Fibroblast of skin of right biceps (primary cell): Measurements from ENCODE around the gene PIBF1.
"Not testable (repeated sequence)": the region's sequence is repeated elsewhere in the genome, so short reads cannot be mapped to it uniquely, and the experiment has no call there.

Experiments used
- DNase-seq: peaks from one replicate; pipeline ENCODE4 v3.0.0-alpha.2; 2013

PIBF1 gene

GRCh38 chr13:72781451-72782439, at the start of gene PIBF1, which contains the start of gene DIS3:
PIBF1 (plus strand) TSS chr13:72782133; CDS start chr13:72783470, 1,337 bp downstream.
DIS3 (minus strand) TSS chr13:72781900; CDS start chr13:72781832, 68 bp downstream.
- DNase-seq = peak; percentile 99

DNA sequence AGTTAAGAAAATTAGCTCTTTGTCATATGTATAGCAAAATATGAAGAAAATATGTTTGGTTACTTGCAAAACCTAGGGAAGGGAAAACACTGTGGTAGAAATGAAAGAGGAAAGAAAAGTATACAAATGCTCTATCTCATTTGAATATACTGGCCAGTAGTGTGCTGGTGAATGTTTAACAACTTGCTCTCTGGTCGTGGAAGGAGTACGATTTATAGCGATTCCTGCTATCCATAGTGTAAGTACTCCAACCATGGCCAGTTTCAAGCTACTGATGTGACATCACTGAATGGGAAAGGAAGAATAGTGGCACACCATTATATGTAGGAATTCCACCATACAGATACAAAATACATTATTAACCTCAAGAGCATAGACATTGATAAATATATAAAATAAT, 44.9 kb upstream of the PIBF1 start:
- no peak for DNase-seq

GRCh38 chr13:72740015-72740414, 41.9 kb upstream of the PIBF1 start:
- DNase-seq = no peak

DNA sequence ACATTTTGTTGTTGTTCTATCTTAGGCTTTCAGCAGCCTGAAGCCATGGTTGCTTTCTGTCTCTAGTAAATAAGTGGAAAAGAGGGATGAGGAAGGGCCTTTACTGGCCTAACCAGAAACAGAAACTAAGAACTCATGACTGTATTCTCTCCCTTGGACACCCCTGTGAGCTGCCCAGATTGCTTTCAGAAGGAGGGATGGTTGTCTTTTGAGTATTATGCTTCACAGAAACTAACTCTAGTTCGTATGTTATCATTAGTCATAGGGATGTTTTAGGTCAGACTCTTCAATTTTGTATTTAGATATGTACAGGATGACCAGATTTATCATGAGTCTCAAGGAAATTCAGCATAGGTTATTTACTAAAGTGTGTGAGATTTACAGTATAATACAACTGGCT, 36.7 kb upstream of the PIBF1 start:
- no peak for DNase-seq

- DNase-seq = no peak
These were observed 30.7 kb upstream of the PIBF1 start for GRCh38 chr13:72751220-72751619.

- no peak for DNase-seq
These were observed 27.8 kb upstream of the PIBF1 start for GRCh38 chr13:72754111-72754510.

- DNase-seq = no peak
These were observed 24.0 kb upstream of the PIBF1 start for GRCh38 chr13:72757792-72758535.

DNA sequence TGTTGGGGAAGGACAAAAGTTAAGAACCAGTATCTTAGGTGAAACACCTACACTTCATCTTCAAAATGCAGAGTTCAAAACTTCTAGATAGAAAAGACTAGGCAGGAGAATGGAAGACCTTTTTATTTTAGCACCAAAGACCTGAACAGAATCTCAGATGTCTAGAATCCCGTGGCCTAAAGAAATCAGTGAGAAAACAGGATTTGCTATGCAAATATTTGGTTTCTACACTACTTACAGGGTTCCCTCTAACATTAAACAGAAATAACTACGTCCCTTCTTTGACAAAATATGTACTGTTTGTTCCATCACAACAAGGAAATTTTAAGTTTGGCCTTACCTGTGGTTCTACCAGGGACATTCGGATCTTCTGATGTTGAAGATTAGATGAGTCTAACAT, 21.7 kb upstream of the PIBF1 start:
- no peak for DNase-seq

DNA sequence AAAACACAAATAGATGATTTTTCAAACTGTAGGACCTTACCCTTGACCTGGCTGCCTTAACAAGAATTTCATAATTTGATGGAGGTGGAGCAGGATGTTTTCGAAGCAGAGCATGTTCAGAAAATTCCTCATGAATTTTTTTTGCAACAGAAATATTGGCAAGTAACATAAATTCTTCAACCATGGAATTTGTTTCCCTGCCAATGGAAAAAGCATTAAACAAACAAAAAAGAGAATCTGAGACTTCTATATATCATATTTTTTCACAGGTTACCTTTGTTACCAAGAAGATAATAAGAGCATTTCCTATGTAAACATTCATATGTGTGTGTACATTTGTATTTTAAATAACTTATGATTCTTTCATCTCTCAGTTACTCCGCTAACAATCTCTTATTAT, 18.5 kb upstream of the PIBF1 start:
- DNase-seq = no peak

- no peak for DNase-seq
These were observed 7.9 kb upstream of the PIBF1 start for GRCh38 chr13:72774019-72774418.

DNA sequence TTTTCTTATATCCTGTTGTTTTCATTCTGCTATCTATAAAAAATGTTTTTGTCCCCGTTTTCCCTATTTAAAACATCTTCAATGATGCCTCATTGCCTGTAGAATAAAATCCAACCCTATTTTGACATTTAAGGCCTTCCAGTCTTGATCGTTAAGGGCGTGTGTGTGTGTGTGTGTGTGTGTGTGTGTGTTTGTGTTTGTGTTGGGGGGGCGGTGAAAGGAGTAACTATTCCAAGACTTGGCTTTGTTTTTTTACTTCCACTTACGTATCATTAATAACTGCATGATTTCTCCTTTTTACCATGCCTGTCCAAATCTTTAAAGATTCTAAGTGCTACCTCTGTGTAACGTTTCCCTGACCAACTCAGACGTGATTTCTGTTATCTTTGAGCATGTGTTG, 784 bp downstream of the PIBF1 start:
- peak; percentile 17 for DNase-seq

GRCh38 chr13:72784679-72785078, 2.7 kb downstream of the PIBF1 start:
- not testable (repeated sequence) for DNase-seq

DNA sequence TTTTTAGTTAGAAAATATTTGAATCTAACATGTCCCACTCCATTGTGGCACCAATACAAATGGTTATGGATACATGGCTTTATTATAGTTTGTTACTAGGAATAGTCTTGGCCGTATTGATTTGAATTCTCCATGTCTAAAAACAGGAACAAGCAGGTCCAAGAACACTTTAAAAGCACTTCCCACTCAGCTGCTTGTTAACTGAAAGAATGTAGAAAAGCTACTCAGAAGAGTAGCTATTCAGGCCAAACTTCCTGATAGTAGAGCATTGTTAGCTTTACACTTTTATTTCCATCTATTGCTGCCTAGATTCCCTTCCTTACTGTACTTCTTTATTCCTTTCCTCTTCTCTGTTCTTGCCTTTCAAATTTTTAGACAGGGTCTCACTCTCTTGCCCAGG, 6.9 kb downstream of the PIBF1 start:
- DNase-seq = no peak

GRCh38 chr13:72792640-72793039, 10.7 kb downstream of the PIBF1 start:
- no peak for DNase-seq

- no peak for DNase-seq
These were observed 16.9 kb downstream of the PIBF1 start for GRCh38 chr13:72798817-72799216.

- no peak for DNase-seq
These were observed 22.4 kb downstream of the PIBF1 start for GRCh38 chr13:72804301-72804700.

DNA sequence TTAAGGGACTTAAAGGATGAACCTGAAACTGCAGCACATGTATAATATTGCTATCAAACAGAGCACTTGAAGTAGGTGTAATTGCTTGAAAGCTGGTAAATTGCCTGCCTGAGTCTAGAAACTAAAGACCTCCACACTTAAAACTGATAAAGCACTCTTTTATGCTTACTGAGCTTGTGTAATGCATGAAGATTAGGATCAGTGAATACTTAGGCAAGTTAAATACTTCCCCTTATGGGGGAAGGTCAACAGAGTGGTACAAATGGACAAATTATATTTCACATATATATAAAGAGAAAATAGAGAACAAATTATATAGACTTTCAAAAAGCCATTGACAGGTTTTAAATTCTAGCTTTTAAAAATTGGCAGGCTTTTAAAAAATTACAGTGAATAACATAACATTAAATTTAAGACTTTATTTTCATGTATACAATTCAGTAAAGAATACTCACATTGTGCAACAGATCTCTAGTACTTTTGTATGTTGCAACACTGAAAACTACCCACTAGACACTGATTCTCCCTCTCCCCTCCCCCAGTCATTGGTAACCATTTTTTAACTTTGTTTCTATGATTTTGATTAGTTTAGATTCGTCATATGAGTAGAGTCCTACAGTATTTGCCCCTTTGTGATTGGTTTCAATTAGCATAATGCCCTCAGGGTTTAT, 23.9 kb downstream of the PIBF1 start:
- DNase-seq = no peak

DNA sequence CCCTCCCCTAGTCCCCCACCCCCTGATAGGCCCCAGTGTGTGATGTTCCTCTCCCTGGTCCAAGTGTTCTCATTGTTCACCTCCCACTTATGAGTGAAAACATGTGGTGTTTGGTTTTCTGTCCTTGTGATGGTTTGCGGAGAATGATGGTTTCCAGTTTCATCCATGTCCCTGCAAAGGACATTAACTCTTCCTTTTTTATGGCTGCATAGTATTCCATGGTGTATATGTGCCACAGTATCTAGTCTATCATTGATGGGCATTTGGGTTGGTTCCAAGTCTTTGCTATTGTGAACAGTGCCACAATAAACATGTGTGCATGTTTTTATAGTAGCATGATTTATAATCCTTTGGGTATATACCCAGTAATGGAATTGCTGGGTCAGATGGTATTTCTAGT, 24.6 kb downstream of the PIBF1 start:
- DNase-seq = not testable (repeated sequence)

DNA sequence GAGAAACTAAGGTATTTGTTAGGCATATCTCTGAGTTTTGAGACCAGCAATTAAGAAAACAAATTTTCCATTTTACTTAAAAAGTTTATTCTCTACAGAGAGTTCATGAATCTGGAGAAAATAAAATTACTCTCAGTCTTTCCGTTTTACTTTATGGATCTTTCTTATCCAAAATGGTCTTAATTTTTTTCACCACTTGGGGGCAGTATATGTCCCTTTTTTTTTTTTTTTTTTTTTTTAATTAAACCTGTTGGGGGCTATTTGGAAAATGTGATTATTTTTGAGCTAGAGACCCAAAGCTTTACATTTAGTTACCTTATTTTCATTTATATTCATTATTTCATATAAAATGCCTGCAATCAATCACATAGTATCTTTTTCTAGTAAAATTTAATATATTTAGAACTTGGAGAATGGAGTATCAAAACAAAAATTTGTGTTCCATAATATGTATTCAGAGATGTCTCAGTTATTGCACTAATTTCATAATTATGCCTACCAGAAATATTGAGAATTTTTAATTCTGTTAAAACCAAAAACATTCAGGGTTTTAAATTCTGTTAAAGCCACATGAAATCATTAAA, 27.1 kb downstream of the PIBF1 start:
- DNase-seq = peak; percentile 20

DNA sequence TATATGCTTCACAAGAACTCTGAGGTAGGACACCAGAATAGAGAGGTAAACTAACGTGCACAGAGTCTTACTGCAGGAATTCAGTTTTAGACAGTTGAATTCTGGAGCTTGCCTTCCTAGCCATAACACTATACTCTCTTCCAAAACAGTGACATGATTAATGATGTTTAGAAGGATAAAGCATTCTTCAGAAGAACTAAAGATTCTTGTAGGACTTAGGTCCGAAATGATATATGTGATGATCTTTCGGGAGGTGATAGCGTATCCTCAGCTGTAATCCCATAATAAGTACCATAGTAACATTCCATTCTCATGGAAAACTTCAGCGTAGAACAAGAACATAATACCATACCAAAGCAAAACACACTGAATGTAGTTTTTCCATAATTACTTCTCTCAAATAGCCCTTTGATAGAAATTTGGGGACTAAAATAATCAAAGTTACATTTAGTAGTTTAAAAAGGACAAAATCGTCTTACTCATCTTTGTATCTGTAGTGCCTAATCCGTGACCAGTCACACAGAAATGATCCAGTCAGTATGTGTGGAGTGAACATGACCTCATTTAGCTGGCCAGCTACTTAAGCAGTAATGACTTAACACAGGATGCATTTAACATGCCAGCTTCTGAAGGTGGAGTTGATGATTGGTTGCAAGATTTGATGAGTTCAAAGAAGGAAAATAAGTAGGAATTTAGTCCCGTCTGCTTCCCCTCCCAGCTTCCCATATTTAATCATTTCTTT, 38.4 kb downstream of the PIBF1 start:
- peak; percentile 62 for DNase-seq

DNA sequence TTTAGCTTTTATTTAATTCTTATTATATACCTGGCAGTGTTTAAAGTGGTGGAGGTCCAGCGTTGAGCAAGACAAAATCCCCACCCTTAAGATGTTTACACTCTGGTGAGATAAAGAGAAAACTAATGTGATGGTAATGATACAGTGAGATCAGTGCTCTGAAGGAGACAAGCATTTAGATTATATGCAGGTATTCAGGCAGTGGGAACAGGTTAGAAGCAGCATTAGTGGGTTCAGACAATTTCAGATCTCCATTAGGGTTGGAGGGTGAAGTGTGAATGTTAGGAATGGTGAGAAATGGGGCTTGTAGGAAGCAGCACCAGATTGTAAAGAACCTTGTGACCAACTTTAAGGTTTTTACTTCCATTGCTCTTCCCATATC, 39.0 kb downstream of the PIBF1 start:
- DNase-seq = no peak

DNA sequence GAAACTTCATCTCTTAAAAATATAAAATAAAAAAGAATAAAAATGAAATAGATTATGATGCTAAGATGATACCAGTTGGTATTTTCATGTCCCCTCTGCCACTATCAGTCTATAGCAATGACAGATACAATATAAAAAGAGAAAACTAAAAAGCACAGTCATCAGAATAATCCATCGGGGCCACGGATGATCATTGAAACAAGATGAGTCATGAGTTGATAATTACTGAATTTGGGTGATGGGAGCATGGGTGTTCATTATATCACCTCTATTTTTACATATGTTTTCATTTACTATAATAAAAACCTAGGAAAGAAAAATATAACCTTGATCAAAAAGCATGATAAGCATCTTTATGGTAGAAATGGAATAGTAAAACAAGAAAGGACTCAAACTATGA, 41.1 kb downstream of the PIBF1 start:
- no peak for DNase-seq
